GM12874 (cell line): ENCODE measurements around the gene ADH1C.

ENCODE experiments used
- TF ChIP-seq, protein P1 (sequence below): IDR thresholded peaks from 2 replicates; pipeline ENCODE4 v1.5.1; 2011; ENCODE audit warnings: low read depth, mild to moderate bottlenecking, control low read depth, low read length, moderate library complexity; ENCODE audit not compliant: insufficient read depth

ADH1C gene

DNA sequence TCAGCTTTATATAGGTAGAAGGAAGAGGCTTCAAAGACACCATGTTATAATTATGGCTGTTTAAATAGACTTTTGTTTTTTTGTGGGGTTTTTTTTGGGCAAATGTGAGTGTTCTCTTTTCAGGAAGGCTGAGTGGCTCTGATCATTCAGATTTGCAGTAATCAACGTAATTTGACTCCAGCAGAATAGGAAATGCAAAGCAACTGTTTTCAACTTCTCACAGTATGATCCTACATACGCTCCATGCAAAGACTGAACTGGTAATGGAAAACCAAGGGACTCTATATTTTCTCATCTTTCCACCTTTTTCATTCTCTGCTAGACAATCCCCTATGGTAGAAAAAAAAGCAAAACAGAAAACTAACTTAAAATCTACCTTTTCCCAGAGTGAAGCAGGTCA, 42.2 kb downstream of the ADH1C start:
- TF ChIP-seq, protein P1, sequence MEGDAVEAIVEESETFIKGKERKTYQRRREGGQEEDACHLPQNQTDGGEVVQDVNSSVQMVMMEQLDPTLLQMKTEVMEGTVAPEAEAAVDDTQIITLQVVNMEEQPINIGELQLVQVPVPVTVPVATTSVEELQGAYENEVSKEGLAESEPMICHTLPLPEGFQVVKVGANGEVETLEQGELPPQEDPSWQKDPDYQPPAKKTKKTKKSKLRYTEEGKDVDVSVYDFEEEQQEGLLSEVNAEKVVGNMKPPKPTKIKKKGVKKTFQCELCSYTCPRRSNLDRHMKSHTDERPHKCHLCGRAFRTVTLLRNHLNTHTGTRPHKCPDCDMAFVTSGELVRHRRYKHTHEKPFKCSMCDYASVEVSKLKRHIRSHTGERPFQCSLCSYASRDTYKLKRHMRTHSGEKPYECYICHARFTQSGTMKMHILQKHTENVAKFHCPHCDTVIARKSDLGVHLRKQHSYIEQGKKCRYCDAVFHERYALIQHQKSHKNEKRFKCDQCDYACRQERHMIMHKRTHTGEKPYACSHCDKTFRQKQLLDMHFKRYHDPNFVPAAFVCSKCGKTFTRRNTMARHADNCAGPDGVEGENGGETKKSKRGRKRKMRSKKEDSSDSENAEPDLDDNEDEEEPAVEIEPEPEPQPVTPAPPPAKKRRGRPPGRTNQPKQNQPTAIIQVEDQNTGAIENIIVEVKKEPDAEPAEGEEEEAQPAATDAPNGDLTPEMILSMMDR: no peak

- TF ChIP-seq, protein P1: no peak
These were observed 46.7 kb downstream of the ADH1C start for GRCh38 chr4:99305638-99306400.

DNA sequence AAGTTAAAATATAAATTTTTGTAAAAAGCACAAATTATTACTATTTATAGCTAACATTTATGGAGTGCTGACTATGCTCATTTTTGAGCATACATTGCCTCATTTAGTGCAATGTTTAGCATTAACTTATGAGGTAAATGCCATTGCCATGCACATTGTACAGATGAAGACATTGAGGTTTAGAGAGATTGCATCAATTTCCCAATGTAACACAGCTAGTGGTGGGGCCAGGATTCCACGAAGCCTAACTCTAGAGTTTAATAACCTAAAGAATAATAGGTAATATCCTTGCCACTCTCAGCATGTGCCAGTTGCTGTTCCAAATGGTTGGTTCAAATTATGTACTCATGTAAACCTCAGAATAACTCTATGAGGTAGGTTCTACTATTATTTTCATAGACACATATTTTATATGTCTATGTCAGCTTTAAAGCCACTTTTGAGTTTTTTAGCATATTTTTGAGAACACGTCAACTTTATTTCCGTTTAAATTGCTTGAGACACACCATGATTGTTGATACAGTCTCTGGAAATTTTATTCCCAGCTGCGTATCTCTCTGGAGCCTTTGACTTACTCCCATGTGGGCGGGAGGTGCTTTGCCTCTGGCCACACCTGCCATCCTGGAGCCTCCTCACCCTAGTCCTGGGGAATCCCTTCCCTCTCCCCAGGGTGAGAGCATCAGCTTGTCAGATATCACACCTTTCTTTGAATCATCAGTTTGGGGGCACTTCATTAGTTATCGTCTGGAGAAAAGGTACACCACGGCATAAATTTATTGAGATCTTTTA, 51.0 kb downstream of the ADH1C start:
- TF ChIP-seq, protein P1: no peak

GRCh38 chr4:99300934-99301333, 51.6 kb downstream of the ADH1C start:
- TF ChIP-seq, protein P1: no peak

DNA sequence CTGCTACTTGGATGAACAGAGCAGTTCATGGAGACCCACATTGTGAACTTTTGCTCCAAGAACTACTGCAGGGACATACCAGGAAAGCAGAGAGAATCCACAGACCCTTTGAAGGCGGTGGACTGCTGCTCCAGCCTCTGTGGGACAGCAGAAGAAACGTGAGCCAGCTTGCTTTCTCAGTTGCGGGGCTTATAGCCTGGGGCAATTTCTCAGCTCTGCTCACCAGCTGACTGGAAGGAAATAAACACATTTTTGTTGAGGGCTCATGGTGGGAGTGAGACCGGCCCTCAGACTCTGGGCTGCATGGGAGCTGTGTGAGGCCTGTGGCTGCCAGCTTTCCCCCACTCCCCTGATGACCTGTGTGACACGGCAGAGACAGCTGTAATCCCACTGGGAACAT, 59.2 kb downstream of the ADH1C start:
- TF ChIP-seq, protein P1: no peak

DNA sequence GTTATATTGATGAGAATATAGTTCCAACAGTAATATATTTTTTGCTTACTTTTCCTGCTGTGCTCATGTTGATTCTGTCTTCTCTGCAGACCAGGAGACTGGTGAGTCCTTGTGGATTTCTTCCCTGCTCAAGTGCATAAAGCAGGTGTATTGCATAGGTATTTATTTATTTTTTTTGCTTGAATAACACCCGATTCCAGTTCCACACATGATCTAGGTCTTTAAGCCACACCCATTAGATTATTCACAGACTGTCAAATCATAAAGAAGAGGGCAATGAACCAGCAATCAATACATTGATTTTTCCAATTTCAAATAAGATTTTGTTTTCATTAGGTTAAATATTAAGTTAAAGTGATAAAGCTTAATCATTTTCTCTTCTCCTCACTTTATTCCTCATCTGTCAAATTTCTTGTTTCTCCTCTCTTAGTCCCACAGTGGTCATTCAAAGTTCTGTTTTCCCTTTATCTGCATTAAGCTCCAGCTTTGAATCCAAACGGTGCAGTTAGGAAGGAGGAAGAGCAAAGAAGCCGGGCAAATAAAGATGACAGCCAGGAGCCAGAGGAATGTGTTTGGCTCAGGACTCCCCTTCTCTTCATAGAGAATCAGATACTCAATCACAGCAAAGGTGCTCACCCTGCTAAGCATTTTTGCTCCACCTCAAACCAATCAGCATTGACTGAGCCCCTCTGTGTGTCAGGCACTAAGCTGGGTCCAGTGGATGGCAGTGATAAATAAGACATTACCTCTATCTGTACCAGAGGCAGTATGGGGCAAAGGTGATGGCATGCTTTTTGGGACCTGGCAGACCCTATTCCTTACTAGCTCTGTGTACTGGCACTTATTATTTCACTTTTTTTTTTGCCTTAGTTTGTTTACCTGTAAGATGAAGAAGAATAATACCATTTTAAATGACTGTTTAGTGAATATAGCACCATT, 61.4 kb downstream of the ADH1C start, which contains the start of gene ADH1A:
Gene ADH1A, minus strand, starts transcription at position 138 of the 939 bp plus-strand sequence. Its CDS starts 71 bp downstream, at position 67.
- TF ChIP-seq, protein P1: no peak
